Renal pelvis (tissue), 4 donors: ENCODE measurements around the gene RHBDF2. TPM values are rescaled to one million over a fixed set of nuclear protein-coding genes. Genes with fewer than 3 reads are reported as not detected.
A peak's percentile ranks its signal among the peaks of the same experiment; 100 is the strongest.

ENCODE experiments used
- DNase-seq: peaks from one replicate; pipeline ENCODE4 v3.0.0-alpha.2; 2013
- polyA plus RNA-seq, 3 donors: library from polyadenylated mRNA; unstranded; fragments of 120-200 nt; gene quantifications; one replicate each; pipeline ENCODE4 v1.2.1, GENCODE V29; 2013; ENCODE audit not compliant: insufficient read length in 3 of 3

Gene RHBDF2
- polyA plus RNA-seq, 3 donors = 7.7 to 9.9 (median 9.1) TPM

GRCh38 chr17:76462556-76463290 lies 38.5 kb downstream of the RHBDF2 start:
- no peak for DNase-seq

- no peak for DNase-seq
These were observed 39.3 kb downstream of the RHBDF2 start for GRCh38 chr17:76461765-76462555.

- no peak for DNase-seq
These were observed 41.5 kb downstream of the RHBDF2 start for GRCh38 chr17:76459674-76460073.

GRCh38 chr17:76458580-76459490 lies 42.4 kb downstream of the RHBDF2 start:
- DNase-seq = no peak

GRCh38 chr17:76453431-76453743 lies 47.8 kb downstream of the RHBDF2 start:
- no peak for DNase-seq

GRCh38 chr17:76452660-76453430 lies 48.4 kb downstream of the RHBDF2 start, which contains the start of gene UBE2O:
TSS of gene UBE2O (minus strand) at chr17:76453152. CDS start at chr17:76453141, 11 bp downstream.
- peak; percentile 85 for DNase-seq

- no peak for DNase-seq
These were observed 49.0 kb downstream of the RHBDF2 start for GRCh38 chr17:76452127-76452659.

GRCh38 chr17:76451506-76451905 lies 49.7 kb downstream of the RHBDF2 start:
- no peak for DNase-seq

- no peak for DNase-seq
These were observed 52.1 kb downstream of the RHBDF2 start for GRCh38 chr17:76449126-76449525.

GRCh38 chr17:76447931-76448652 lies 53.1 kb downstream of the RHBDF2 start:
- no peak for DNase-seq

- no peak for DNase-seq
These were observed 54.6 kb downstream of the RHBDF2 start for GRCh38 chr17:76446449-76447231.

- no peak for DNase-seq
These were observed 55.4 kb downstream of the RHBDF2 start for GRCh38 chr17:76445697-76446448.

GRCh38 chr17:76444518-76445311 lies 56.5 kb downstream of the RHBDF2 start:
- no peak for DNase-seq

GRCh38 chr17:76442341-76443338 lies 58.6 kb downstream of the RHBDF2 start:
- DNase-seq = no peak

- no peak for DNase-seq
These were observed 59.4 kb downstream of the RHBDF2 start for GRCh38 chr17:76441686-76442340.

GRCh38 chr17:76440751-76441362 lies 60.4 kb downstream of the RHBDF2 start:
- no peak for DNase-seq
